ENCODE results near the gene FNBP1.
"Not testable (repeated sequence)": the region's sequence is repeated elsewhere in the genome, so short reads cannot be mapped to it uniquely, and the experiment has no call there.

FNBP1 gene

DNA sequence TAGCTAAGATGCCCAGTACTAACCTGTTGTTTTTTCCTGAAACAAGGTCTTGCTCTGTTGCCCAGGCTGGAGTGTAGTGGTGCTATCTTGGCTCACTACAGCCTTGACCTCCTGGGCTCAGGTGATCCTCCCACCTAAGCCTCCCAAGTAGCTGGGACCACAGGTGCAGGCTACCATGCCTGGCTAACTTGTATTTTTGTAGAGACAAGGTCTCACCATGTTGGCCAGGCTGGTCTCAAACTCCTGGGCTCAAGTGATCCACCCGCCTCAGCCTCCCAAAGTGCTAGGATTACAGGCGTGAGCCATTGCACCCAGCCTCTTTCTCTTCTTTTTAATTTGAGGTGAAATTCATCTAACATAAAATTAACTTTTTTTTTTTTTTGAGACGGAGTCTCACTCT lies 21.1 kb downstream of the FNBP1 start:
- DNase-seq (ENCODE audit: low spot score): not testable (repeated sequence)

DNA sequence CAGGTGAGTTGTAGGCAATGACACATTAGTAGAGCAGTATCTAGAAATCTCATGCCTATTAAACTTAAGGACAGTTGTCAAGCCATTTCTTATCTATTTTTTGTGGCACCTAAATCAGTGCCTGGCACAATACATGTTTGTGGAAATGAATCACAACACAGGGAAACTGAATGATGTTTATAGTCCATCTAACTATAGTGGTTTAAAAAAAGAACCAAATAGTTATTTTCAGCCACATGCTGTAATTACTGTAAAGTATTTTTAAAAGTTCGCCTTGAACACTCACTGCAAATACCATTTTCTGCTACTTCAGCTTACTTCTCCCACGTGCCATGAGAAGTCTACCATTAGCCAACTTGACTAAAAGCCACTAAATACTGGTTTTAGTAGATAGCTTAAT lies 21.9 kb downstream of the FNBP1 start:
- no peak for DNase-seq (ENCODE audit: low spot score)

DNA sequence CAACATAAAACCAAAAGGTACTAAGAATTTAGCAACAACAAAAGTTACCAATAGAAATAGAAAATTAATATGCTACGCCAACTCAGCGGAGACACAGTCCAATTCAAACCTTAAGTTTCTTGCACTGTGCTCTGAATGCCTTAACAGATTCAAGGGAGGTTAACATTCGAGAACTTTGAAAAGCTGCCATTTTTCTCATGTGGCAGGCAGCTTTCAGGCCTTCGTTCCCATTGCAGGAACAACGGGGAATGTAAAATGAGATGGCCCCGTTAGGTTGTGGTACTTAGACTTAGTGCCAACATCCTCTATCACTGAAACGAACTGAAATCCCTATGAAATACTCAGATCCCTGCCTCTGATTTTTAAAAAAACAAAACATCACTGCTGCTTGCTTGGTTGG lies 22.4 kb downstream of the FNBP1 start:
- no peak for DNase-seq (ENCODE audit: low spot score)

DNA sequence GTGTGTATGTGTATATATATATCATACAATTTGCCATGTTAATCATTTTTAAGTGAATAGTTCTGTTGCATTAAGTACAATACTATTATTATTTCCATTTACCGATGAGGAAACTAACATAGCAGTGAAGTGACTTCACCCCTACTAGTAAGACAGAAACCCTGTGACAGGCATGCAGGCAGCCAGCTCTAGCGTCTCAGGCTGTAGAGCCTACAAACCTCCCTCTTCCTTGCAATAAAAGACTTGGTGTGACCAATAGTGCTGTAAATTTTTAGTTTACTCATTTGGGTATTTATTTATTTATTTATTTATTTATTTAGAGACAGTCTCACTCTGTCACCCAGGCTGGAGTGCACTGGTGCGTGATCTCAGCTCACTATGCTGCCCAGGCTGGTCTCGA lies 24.7 kb downstream of the FNBP1 start:
- no peak for DNase-seq (ENCODE audit: low spot score)

DNA sequence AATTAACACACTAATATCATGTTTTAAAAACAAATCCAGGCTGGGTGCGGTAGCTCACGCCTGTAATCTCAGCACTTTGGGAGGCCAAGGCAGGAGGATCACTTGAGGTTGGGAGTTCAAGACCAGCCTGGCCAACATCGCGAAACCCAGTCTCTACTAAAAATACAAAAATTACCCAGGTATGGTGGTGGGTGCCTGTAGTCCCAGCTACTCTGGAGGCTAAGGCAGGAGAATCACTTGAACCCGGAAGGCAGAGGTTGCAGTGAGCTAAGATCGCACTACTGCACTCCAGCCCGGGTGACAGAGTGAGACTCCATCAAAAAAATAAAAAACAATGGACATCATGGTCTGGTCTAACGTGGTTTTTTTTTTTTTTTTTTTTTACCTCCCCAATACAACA lies 25.5 kb downstream of the FNBP1 start:
- DNase-seq (ENCODE audit: low spot score): not testable (repeated sequence)

DNA sequence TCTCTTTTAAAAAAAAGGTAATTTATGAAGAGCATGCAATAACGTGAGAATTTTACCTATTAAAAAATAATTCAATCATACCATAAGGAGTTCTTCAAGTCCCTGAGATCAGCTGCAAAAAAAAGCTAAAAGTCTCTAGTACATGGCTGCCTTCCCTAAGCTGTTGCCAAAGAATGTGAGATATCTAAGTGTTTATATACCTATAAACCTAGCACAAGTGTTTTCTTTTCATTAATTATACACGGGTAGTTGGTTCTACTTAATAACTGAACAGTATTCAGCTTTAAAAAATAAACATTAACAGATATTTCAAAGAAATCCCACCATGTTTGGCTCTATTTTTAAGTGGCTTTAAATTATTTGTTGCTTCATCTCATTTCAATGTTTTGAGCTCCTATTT lies 25.9 kb downstream of the FNBP1 start:
- no peak for DNase-seq (ENCODE audit: low spot score)

DNA sequence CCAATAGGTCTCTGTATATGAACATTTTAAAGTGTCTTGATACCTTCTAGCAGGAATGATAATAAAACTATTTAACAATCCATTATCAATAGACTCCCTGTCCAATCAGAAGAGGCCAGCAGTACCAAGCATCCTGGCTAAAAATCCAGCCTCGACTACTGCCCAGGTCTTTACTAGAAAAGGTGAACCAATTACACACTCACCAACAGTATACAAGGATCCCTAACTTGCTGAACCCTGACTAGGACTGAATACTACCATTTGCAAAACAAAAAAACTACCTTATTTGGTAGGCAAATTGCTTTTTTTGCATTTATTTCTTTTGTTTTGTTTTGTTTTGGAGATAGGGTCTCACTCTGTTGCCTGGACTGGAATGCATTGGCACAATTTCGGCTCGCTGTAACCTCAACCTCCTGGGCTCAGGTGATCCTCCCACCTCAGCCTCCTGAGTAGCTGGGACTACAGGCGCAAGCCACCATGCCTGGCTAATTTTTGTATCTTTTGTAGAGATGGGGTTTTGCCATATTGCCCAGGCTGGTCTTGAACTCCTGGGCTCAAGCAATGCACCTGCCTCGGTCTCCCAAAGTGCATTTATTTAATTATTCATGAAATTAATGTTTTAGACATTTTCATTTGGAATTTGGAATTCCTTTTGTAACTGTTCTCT lies 27.5 kb downstream of the FNBP1 start:
- no peak for DNase-seq (ENCODE audit: low spot score)

DNA sequence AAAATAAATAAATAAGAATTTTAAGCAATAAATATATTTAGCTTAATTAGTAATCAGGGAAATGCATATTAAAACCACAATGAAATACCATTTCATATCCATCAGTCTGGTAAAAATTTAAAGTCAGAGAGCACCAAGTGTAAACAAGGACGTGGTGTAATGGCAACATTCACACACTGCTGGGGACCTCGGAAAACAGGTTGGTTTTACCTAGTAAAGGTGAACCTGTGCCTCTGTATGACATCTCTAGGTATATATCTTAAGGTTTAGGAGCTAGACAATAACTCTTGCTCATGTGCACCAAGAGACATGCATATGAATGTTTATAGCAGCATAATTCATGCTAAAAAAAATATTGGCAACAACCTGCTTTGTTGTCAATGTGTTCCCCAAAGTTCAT lies 29.7 kb downstream of the FNBP1 start:
- DNase-seq (ENCODE audit: low spot score): no peak

DNA sequence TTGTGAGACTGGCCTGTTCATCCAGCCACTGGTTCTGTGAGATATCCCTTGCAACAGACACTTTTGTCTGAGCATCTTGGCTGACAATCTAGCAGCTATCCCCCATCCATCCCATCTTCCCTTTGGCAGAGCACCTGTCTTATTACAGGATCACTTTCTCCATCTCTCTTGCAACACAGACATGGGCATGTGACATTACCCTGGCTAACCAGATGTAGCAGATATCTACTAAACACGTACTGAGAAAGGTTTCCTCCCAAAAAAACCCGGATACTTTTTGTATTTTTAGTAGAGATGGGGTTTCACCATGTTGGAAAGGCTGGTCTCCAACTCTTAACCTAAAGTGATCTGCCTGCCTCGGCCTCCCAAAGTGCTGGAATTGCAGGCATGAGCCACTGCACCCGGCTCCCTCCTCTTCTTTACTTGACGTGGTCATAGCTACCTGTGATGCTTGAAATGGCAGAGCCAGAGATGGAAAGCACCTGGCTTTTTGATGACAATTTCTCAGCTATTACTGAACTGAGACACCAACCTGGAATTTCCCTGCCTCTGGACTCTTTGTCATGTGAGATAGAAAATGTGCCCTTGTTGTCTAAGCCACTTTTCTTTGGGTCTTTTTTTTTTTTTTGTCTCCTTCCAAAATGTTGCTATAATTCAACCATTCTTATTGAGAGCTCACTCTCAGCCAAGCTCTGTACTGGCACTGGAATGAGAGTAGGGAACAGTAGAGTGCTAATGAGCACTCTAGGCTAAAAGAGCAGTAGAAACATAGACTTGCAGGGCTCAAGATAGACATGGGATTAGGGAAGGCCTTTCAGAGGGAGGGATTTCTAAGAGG lies 32.6 kb downstream of the FNBP1 start:
- no peak for DNase-seq (ENCODE audit: low spot score)

DNA sequence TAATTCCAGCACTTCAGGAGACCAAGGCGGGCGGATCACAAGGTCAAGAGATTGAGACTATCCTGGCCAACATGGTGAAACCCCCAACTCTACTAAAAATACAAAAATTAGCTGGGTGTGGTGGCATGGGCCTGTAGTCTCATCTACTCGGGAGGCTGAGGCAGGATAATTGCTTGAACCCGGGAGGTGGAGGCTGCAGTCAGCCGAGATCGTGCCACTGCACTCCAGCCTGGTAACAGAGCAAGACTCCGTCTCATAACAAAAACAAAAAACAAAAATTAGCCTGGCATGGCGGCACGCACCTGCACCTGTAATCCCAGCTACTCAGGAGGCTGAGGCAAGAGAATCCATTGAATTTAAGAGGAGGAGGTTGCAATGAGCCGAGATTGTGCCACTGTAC lies 33.4 kb downstream of the FNBP1 start:
- not testable (repeated sequence) for DNase-seq (ENCODE audit: low spot score)

DNA sequence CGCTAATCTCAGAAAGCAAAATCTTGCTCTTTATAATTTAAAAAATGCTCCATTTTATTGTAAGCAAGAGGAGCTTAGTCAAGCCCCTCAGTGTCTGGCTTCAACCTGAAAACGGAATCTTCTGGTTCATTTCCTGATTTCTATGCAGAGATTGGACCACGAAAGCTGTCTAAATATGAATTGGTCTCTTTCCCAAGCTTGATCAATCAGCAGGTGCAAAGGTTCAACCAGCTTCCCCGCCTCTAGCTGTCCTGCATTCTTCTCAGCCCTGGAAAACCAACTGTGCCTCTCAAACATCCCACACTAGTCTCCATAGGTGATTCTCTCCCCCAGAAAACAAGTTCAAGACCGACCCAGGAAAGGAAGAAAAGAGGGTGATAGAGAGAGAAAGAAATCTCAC lies 34.5 kb downstream of the FNBP1 start:
- DNase-seq (ENCODE audit: low spot score): no peak

DNA sequence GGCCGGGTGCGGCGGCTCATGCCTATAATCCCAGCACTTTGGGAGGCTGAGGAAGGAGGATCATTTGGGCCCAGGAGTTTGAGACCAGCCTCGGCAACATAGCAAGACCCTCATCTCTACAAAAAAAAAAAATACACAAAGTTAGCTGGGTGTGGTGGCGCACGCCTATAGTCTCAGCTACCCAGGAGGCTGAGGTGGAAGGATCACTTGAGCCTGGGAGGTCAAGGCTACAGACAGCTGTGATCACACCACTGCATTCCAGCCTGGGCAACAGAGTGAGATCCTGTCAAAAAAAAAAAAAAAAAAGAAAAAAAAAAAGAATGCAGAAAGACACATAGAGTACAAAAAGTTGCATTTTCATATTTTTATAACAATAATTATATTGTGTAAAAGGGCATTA lies 36.0 kb downstream of the FNBP1 start:
- not testable (repeated sequence) for DNase-seq (ENCODE audit: low spot score)

DNA sequence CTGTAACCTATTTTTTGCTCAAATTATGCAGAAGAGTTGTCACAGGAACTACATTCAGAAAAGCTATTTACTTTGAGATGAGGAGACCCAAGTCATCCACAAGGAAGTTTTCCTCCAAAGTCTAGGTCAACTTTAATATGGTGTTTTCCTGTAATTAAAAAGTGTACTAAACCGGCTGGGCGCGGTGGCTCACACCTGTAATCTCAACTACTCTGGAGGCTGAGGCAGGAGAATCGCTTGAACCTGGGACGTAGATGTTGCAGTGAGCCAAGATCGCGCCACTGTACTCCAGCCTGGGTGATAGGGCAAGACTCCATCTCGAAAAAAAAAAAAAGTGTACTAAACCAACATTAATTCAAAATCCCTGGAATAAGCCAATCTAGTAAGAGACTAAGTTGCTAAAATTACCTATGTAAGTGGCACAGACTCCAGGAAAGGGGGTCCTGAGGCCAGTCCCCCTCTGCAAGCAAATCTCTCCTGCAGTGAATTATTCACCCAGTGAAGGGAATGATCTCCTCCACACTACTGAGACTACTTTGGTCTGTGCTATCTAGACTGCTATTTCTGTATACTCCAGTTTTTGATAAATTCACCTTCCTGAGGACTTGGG lies 38.9 kb downstream of the FNBP1 start:
- DNase-seq (ENCODE audit: low spot score): no peak

DNA sequence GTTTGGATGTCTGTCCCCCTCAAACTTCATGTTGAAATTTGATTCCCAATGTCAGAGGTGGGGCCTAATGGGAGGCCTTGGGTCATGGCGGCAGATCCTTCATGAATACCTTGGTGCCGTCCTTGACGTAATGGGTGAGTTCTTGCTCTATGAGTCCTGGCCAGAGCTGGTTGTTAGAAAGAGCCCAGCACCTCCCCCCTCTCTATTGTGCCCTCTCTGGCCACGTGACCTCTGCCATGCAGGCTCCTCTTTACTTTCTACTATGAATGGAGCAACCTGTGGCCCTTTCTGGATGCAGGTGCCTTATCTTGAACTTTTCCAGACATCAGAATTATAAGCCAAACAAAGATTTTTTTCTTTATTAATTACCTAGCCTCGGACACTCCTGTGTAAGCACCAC lies 40.7 kb downstream of the FNBP1 start:
- DNase-seq (ENCODE audit: low spot score): no peak

DNA sequence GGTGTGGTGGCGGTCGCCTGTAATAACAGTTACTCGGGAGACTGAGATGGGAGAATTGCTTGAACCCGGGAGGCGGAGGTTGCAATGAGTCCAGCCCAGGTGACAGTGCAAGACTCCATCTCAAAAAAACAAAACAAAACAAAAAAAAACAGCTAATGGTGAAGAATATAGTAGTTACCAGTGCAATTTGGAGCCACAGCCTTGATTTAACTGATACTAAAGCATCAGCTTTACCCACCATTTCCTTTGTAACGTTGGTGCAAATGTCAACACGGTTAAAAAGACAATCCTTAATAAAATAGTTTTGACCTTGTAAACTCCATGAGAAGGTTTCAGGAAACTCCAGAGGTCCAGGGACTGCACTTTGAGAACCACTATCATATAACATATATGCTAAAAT lies 41.8 kb downstream of the FNBP1 start:
- no peak for DNase-seq (ENCODE audit: low spot score)

DNA sequence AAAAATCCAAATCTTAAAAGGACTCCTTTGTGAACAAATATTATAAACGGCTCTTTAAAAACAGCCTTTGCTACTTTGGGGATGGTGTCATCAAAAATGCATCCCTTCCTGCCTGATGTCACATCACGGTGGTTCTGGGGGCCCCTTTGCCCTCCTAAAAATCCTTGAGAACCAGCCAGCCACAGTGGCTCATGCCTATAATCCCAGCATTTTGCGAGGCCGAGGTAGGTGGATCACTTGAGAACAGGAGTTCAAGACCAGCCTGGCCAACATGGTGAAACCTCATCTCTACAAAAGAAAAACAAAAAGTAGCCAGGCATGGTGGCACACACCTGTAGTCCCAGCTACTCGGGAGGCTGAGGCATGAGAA lies 43.9 kb downstream of the FNBP1 start:
- no peak for DNase-seq (ENCODE audit: low spot score)

DNA sequence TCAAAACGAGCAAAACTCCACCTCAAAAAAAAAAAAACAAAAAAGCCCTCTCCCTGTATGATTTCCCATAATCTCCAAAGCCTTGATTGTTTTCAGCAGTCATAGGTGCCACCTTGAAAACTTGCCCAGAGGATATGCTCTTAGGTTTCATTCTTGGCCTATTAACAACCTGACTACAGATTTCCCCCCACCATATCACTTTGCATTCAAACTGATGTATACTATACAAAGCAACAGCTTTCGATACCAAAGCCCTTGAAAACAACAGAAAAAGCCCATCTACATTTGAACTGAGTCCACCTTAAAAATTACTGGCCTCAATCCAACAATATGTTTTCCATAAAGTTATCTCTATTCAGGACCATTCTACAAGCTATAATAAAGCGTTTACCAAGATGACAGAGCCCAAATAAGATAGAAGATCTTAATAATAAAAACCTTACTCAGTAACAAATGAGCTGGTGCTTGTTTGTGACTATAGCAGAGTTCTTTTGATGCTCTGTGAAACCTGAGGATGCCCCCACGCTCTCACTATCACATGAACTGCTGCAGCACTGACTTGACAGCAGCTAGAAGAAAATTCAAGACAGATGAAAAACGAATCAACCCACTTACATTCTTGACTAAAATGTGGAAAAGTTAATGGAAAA lies 44.4 kb downstream of the FNBP1 start:
- no peak for DNase-seq (ENCODE audit: low spot score)

DNA sequence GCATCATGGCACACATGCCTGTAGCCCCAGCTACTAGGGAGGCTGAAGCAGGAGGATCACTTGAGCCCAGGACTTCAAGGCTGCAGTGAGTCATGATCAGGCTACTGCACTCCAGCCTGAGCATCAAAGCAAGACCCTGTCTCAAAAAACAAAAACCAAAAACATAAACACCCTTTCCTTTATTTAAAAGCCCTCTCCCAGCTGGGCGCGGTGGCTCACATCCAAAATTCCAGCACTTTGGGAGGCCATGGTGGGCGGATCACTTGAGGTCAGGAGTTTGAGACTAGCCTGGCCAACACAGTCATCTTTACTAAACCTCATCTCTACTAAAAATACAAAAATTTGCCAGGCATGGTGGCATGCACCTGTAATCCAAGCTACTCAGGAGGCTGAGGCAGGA lies 45.3 kb downstream of the FNBP1 start:
- DNase-seq (ENCODE audit: low spot score): not testable (repeated sequence)

DNA sequence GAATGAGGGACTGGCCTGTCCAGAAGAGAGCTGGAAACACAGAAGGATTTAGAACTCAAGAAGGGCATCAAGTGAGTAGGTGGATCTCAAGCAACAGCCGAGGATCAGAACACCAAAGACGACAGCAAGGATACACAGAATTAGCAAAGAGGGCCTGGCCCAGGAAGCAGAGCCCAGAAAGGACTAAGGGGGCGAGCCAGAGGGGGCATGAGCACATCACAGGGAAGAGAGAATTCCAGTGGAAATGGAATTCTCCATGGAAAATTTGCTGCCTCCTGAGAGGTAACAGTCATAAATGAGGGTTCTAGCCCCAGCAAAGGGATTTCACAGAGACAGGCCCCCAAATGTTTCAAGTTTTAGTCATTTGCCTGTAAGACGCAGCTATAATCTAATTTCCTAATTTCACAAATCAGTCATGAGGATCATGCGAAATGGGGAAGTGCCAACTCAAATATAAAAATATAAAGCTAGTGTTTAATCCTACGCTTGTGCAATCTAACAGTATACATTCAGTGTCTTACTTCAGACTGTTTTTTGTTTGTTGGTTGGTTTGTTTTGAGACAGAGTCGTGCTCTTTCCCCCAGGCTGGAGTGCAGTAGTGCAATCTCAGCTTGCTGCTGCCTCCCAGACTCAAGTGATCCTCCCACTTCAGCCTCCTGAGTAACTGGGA lies 46.7 kb downstream of the FNBP1 start:
- DNase-seq (ENCODE audit: low spot score): no peak

DNA sequence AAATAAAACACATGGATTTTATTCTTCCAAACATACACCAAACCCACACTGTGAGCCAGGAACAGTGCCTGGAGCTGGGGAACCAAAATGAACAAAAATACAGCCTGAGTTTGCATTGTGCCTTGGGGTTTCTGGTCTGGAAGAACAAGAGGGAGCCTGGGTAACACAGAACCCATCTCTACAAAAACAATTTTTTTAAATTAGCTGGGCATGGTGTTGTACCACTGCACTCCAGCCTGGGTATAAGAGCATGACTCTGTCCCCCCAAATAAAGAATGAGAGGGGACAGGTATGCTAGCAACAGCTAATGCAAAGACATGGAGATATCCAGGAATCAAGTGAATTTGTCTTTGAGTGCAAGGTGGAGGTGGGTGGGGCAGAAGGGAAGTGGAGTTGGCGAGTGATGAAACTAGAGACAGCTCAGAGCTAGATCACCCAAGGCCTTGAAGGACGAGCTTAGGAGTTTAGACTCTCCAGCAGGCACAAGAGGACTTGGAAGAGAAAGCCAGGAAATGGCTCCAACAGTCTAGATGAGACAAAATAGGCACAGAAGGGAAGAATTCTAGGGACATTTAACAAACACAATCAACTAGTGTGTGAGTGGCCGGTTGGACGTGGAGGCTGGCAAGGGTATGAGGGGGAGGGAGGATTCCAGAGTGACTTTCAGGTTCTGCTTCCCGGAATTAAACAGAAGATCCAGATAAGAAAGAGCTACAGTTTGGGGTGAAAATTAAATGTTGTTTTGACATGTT lies 47.4 kb downstream of the FNBP1 start:
- DNase-seq (ENCODE audit: low spot score): peak; percentile 22

DNA sequence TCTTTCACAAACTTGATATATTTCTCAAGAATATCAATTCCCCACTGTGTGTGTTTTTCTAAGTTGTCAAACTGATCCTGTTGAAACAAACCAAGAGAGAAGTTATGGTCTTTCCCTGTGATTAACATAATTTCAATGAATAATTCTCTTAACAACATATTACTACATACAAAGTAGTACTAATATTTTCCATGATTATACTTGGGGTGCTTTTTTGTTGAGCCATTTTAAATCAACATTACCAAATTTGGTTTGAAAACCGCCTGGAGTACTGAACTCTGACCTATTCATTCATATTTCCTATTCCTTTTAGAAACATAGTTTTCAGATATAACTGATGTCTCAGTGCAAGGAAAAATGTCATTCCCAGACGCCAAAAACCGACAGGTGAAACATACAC lies 48.1 kb downstream of the FNBP1 start:
- DNase-seq (ENCODE audit: low spot score): no peak

DNA sequence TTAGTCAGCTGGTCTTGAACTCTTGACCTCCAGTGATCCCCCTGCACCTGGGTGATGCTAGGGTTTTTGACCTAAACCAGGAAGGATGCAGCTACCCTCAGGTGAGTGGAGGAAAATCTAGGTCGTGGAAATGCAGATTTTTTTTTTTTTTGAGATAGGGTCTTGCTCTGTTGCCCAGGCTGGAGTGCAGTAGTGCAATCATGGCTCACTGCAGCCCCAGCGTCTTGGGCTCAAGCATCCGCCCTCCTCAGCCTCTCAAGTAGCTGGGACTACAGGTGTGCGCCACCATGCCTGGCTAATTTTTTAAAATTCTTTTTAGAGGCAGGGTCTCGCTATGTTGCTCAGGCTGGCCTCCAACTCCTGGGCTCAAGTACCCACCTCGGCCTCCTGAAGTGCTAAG lies 51.9 kb downstream of the FNBP1 start:
- DNase-seq (ENCODE audit: low spot score): not testable (repeated sequence)
